Smooth muscle cell (in vitro differentiated cells): ENCODE measurements around the gene KIRREL2. TPM values are rescaled to one million over a fixed set of nuclear protein-coding genes. Genes with fewer than 3 reads are reported as not detected.

ENCODE experiments used
- DNase-seq: peaks from one replicate; lab custom pipeline; 2025; ENCODE audit not compliant: unreplicated experiment; lab: John Stamatoyannopoulos, UW
- H2AFZ ChIP-seq: fragments of 200-600 bp; sonication (generic); 2 replicates; pipeline ENCODE4 v1.6.0; 2016; ENCODE audit warnings: antibody characterized with exemption, low read depth, mild to moderate bottlenecking
- H3F3A ChIP-seq: fragments of 200-600 bp; sonication (generic); 2 replicates; pipeline ENCODE4 v1.6.0; 2017; ENCODE audit warnings: antibody characterized with exemption, low read depth
- H3K27ac ChIP-seq: fragments of 200-600 bp; sonication (generic); 2 replicates; pipeline ENCODE4 v1.5.1; 2016; ENCODE audit warnings: low read depth, mild to moderate bottlenecking
- H3K27me3 ChIP-seq: fragments of 200-600 bp; sonication (generic); 2 replicates; pipeline ENCODE4 v1.6.1; 2016; ENCODE audit warnings: low read depth, mild to moderate bottlenecking
- H3K36me3 ChIP-seq: fragments of 200-600 bp; sonication (generic); 2 replicates; pipeline ENCODE4 v1.5.1; 2016; ENCODE audit warnings: low read depth
- H3K4me1 ChIP-seq: fragments of 200-600 bp; sonication (generic); 2 replicates; pipeline ENCODE4 v1.5.1; 2016; ENCODE audit warnings: low read depth
- H3K4me2 ChIP-seq: fragments of 200-600 bp; sonication (generic); 2 replicates; pipeline ENCODE4 v1.6.0; 2016; ENCODE audit warnings: mild to moderate bottlenecking
- H3K4me3 ChIP-seq: fragments of 200-600 bp; sonication (generic); 2 replicates; pipeline ENCODE4 v1.5.1; 2016; ENCODE audit warnings: mild to moderate bottlenecking
- H3K79me2 ChIP-seq: fragments of 200-600 bp; sonication (generic); 2 replicates; pipeline ENCODE4 v1.6.0; 2016; ENCODE audit warnings: low read depth, mild to moderate bottlenecking
- H3K9ac ChIP-seq: fragments of 200-600 bp; sonication (generic); 2 replicates; pipeline ENCODE4 v1.6.0; 2016; ENCODE audit warnings: low read depth
- H3K9me3 ChIP-seq: fragments of 200-600 bp; sonication (generic); replicated peaks from 2 replicates; pipeline ENCODE4 v1.5.1; 2016; ENCODE audit warnings: low read depth
- H4K20me1 ChIP-seq: fragments of 200-600 bp; sonication (generic); 2 replicates; pipeline ENCODE4 v1.6.0; 2016; ENCODE audit warnings: low read depth
- WGBS: methylation state at CpG from one replicate; pipeline ENCODE4 v1.1.7; 2016; ENCODE audit warnings: low lambda C conversion rate; 5-methylcytosine and 5-hydroxymethylcytosine counted together
- polyA plus RNA-seq: library from polyadenylated mRNA; unstranded; fragments of >200 nt; fragmentation: Nextera tagmentation; extraction: Ambion mirVana; gene quantifications from 2 replicates; pipeline ENCODE4 v1.2.1, GENCODE V29; 2016
- total RNA-seq: library from RNA; depleted of rRNA; stranded (reverse); fragments of >200 nt; gene quantifications from 2 replicates; pipeline ENCODE4 v1.2.3, GENCODE V29; 2014
- TF ChIP-seq, protein P1 (sequence below): fragments of 200-600 bp; sonication (generic); IDR thresholded peaks from 2 replicates; pipeline ENCODE4 v1.5.1; 2017; ENCODE audit warnings: borderline replicate concordance, mild to moderate bottlenecking, antibody characterized with exemption; ENCODE audit not compliant: insufficient read depth, poor library complexity, severe bottlenecking

Gene KIRREL2
- total and polyA plus RNA-seq, 2 experiments from 2014 or later: 0.56 to 2.1 TPM

DNA sequence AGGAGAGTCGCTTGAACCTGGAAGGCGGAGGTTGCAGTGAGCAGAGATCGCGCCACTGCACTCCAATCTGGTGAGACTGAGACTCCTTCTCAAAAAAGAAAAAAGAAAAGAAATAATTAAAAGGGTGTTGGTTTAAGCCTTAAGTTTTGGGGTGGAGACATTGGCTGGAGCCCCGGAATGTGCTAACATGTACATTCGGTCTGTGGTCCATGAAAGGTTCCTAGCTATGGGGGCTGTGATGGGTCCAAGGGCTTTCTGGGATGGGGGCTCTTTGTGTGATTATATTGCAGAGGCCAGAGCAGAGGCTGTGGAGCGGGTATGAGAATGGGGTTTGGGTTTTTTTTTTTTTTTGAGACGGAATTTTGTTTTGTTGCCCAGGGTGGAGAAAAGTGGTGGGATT, 29.2 kb downstream of the KIRREL2 start:
- Histone ChIP-seq H3K4me2 (no peak overlapping the region), H3K9ac (no peak overlapping the region), H4K20me1 (no peaks in the 10 kb centered on the region), H2AFZ (no peak overlapping the region), H3K27ac (no peak overlapping the region), H3K9me3 (no peaks in the 10 kb centered on the region), H3K79me2 (no peaks in the 10 kb centered on the region), H3K36me3 (no peaks in the 10 kb centered on the region), H3K27me3 (no peaks in the 10 kb centered on the region), H3F3A (no peaks in the 10 kb centered on the region), H3K4me1 (no peaks in the 10 kb centered on the region), H3K4me3 (no peak overlapping the region)
- no peak for DNase-seq
- WGBS: 98% methylated on average over 7 of the region's 8 CpGs
- TF ChIP-seq, protein P1, sequence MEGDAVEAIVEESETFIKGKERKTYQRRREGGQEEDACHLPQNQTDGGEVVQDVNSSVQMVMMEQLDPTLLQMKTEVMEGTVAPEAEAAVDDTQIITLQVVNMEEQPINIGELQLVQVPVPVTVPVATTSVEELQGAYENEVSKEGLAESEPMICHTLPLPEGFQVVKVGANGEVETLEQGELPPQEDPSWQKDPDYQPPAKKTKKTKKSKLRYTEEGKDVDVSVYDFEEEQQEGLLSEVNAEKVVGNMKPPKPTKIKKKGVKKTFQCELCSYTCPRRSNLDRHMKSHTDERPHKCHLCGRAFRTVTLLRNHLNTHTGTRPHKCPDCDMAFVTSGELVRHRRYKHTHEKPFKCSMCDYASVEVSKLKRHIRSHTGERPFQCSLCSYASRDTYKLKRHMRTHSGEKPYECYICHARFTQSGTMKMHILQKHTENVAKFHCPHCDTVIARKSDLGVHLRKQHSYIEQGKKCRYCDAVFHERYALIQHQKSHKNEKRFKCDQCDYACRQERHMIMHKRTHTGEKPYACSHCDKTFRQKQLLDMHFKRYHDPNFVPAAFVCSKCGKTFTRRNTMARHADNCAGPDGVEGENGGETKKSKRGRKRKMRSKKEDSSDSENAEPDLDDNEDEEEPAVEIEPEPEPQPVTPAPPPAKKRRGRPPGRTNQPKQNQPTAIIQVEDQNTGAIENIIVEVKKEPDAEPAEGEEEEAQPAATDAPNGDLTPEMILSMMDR: no peak

DNA sequence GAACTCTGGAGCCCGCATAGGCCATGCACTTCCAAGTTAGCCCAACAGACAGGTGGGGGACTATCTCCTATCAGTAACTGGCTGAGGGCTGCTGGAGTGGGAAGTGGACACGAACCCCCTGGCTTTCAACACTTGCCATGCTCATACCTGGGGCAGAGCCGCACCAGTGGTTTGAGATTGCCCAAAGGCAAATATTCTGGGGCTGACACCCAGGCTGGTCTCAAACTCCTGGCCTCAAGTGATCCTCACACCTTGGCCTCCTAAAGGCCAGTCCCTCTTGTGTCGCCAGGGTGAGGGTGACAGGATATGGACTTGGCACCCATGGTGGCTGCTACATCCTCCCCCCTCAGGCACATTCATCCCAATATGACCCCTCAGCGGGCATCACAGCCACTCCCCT, 30.5 kb downstream of the KIRREL2 start:
- no peaks in the 10 kb centered on the region for H3F3A ChIP-seq
- no peak overlapping the region for H3K4me3 ChIP-seq
- no peaks in the 10 kb centered on the region for H3K36me3 ChIP-seq
- no peak overlapping the region for H3K9ac ChIP-seq
- H3K9me3 ChIP-seq: no peaks in the 10 kb centered on the region
- H3K27me3 ChIP-seq: no peaks in the 10 kb centered on the region
- TF ChIP-seq, protein P1: no peak
- H3K4me1 ChIP-seq: no peaks in the 10 kb centered on the region
- no peaks in the 10 kb centered on the region for H3K79me2 ChIP-seq
- no peaks in the 10 kb centered on the region for H4K20me1 ChIP-seq
- H3K4me2 ChIP-seq: no peak overlapping the region
- H3K27ac ChIP-seq: no peak overlapping the region
- no peak for DNase-seq
- no peak overlapping the region for H2AFZ ChIP-seq
- 94% methylated on average over 5 of the region's 5 CpGs for WGBS

DNA sequence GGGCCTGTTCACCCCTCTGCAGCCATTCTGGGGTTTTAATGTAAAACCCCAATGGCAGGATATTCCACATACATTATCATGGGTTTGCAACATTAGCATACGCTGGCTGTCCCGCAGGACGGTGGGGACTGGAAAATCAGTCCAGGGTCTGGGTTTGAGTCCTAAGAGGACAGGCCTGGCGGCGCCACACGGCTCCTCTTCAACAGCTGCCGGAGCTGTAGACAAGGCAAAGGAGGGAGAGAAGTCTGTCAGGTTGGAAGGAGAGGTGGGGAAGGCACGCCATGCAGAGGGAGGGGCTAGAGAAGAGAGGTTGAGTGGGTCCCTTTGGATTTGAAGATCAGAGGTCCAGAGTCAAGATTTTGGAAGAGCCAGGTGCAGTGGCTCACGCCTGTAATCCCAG, 31.7 kb downstream of the KIRREL2 start:
- Histone ChIP-seq H3K36me3 (no peaks in the 10 kb centered on the region), H3K4me2 (no peak overlapping the region), H3K9me3 (no peaks in the 10 kb centered on the region), H3K27ac (no peak overlapping the region), H4K20me1 (no peaks in the 10 kb centered on the region), H3K27me3 (no peaks in the 10 kb centered on the region), H3K4me1 (no peaks in the 10 kb centered on the region), H3K9ac (no peak overlapping the region), H3F3A (no peaks in the 10 kb centered on the region), H3K79me2 (no peaks in the 10 kb centered on the region), H3K4me3 (no peak overlapping the region), H2AFZ (no peak overlapping the region)
- no peak for DNase-seq
- 97% methylated on average over 9 of the region's 9 CpGs for WGBS
- TF ChIP-seq, protein P1: no peak

DNA sequence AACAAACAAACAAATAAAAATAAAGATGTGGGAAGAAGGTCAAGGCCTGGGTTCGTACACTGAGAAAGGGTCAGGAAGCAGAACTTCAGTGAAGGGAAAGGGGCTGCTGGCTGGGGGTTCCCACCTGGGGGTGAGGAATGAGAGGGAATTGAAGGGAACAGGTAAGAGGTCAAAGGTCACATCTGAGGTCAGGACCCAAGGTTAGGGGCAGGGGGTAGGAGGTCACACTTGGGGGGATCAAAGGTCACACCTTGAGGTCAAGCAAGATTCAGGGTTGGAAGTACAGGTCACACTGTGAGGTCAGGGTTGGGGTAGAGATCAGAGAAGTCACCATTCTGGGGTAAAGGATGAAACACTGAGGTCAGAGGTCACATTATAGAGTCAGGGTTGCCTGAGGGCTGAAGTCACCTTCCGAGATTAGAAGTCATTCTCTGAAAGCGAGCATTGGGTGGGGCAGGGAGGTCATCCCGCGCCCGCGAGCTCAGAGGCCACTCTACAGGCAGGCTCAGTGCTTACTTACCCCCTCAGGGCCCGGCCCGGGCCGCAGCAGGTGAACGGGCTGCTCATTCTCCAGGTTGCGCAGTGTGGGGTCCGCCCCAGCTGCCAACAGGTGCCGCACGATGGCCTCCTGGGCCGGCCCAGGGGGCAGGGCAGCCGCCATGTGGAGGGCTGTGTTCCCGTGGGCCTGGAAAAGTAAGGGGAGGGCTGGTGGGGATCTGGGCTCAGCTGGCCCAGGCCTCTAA, 32.8 kb downstream of the KIRREL2 start:
- TF ChIP-seq, protein P1: no peak
- Histone ChIP-seq H3K27ac (no peak overlapping the region), H3K79me2 (no peaks in the 10 kb centered on the region), H3K4me1 (no peaks in the 10 kb centered on the region), H3K4me3 (no peak overlapping the region), H2AFZ (no peak overlapping the region), H3K4me2 (no peak overlapping the region), H3K9me3 (no peaks in the 10 kb centered on the region), H3K27me3 (no peaks in the 10 kb centered on the region), H4K20me1 (no peaks in the 10 kb centered on the region), H3K36me3 (no peaks in the 10 kb centered on the region), H3K9ac (no peak overlapping the region), H3F3A (no peaks in the 10 kb centered on the region)
- WGBS: 97% methylated on average over 18 of the region's 18 CpGs
- DNase-seq: no peak
